Activated CD4-positive, alpha-beta T cell treated with anti-CD3 and anti-CD28 coated beads, Interleukin-2, amount 10 ng/mL, durations not matched to agents 7 days and 5 days (primary cell): ENCODE results near the gene KLK12. TPM values are rescaled to one million over a fixed set of nuclear protein-coding genes. Genes with fewer than 3 reads are reported as not detected.

Experiments
- CTCF ChIA-PET: fragments of 350-600 bp; sonication (Branson Sonifier 250); formaldehyde crosslinking; loops from one replicate; lab custom pipeline; 2021; ENCODE audit warnings: antibody characterized with exemption; lab: Charles Lee
- POLR2A ChIA-PET: fragments of 350-600 bp; sonication (Branson Sonifier 250); formaldehyde crosslinking; loops from one replicate; lab custom pipeline; 2021; ENCODE audit warnings: antibody characterized with exemption; lab: Charles Lee
- DNase-seq: peaks from one replicate; pipeline ENCODE4 v3.0.0-alpha.2; 2020
- H3K27ac Mint-ChIP-seq: one replicate; pipeline ENCODE4 v1.8.0; 2021; ENCODE audit warnings: mild to moderate bottlenecking, moderate library complexity, mixed read lengths
- H3K27me3 Mint-ChIP-seq: one replicate; pipeline ENCODE4 v1.8.0; 2021; ENCODE audit warnings: mixed read lengths
- H3K36me3 Mint-ChIP-seq: one replicate; pipeline ENCODE4 v1.8.0; 2021; ENCODE audit warnings: low read depth, mixed read lengths
- H3K4me1 Mint-ChIP-seq: one replicate; pipeline ENCODE4 v1.8.0; 2021; ENCODE audit warnings: mixed read lengths
- H3K4me3 Mint-ChIP-seq: one replicate; pipeline ENCODE4 v1.8.0; 2021; ENCODE audit warnings: mild to moderate bottlenecking, moderate library complexity, mixed read lengths
- H3K9me3 Mint-ChIP-seq: one replicate; pipeline ENCODE4 v1.8.0; 2021; ENCODE audit warnings: mixed read lengths
- total RNA-seq, 2 experiments: library from RNA; stranded (reverse); gene quantifications; one replicate each; pipeline ENCODE4 v1.2.3, GENCODE V29; 2021

Gene KLK12
- total RNA-seq, 2 experiments from 2014 or later, result not detected

GRCh38 chr19:51019544-51019925, 15.3 kb downstream of the KLK12 start, which contains the start of gene KLK10:
TSS of gene KLK10 (minus strand) at chr19:51019709. CDS start at chr19:51019130, 579 bp downstream.
- H3K9me3 Mint-ChIP-seq, result no peaks in the 10 kb centered on the region
- CTCF ChIA-PET, result no interaction called here
- H3K4me3 Mint-ChIP-seq, result no peak within 1 kb of the TSS
- no peak for DNase-seq
- H3K4me1 Mint-ChIP-seq, result peaks cover 18% of the 10 kb centered on the region
- no peak within 1 kb of the TSS for H3K27ac Mint-ChIP-seq
- H3K36me3 Mint-ChIP-seq, result peaks cover 2% of the 10 kb centered on the region
- POLR2A ChIA-PET, result no interaction called here
- H3K27me3 Mint-ChIP-seq, result peaks cover 60% of the 10 kb centered on the region

GRCh38 chr19:51018745-51019543, 15.9 kb downstream of the KLK12 start:
- no peak overlapping the region for H3K4me3 Mint-ChIP-seq

GRCh38 chr19:51016798-51017683, 17.8 kb downstream of the KLK12 start:
- POLR2A ChIA-PET, result no interaction called here
- Mint-ChIP-seq H3K4me3 (no peak overlapping the region), H3K36me3 (peaks cover 2% of the 10 kb centered on the region), H3K4me1 (peaks cover 18% of the 10 kb centered on the region), H3K27me3 (peaks cover 54% of the 10 kb centered on the region), H3K27ac (no peak overlapping the region), H3K9me3 (no peaks in the 10 kb centered on the region)
- CTCF ChIA-PET, result interaction anchor here (1.0 kb wide), 1 partner anchor 15 kb away, joined by 3 read pairs; no protein-coding TSS in a partner anchor
- DNase-seq, result no peak

More at GRCh38 chr19:51018745-51019543, 15.9 kb downstream of the KLK12 start:
- no peaks in the 10 kb centered on the region for H3K9me3 Mint-ChIP-seq
- peaks cover 2% of the 10 kb centered on the region for H3K36me3 Mint-ChIP-seq
- H3K4me1 Mint-ChIP-seq, result peaks cover 18% of the 10 kb centered on the region
- no peak overlapping the region for H3K27ac Mint-ChIP-seq
- CTCF ChIA-PET, result interaction anchor here (0.6 kb wide), 1 partner anchor 304 kb away, joined by 3 read pairs; no protein-coding TSS in a partner anchor
- H3K27me3 Mint-ChIP-seq, result peaks cover 60% of the 10 kb centered on the region
- POLR2A ChIA-PET, result no interaction called here
- DNase-seq, result no peak

GRCh38 chr19:51015691-51016267, 19.0 kb downstream of the KLK12 start:
- peaks cover 2% of the 10 kb centered on the region for H3K36me3 Mint-ChIP-seq
- H3K4me3 Mint-ChIP-seq, result no peak overlapping the region
- no peak for DNase-seq
- peaks cover 47% of the 10 kb centered on the region for H3K27me3 Mint-ChIP-seq
- peaks cover 18% of the 10 kb centered on the region for H3K4me1 Mint-ChIP-seq
- ChIA-PET POLR2A (no interaction called here), CTCF (interaction anchor here (0.6 kb wide), 1 partner anchor 76 kb away, joined by 4 read pairs; no protein-coding TSS in a partner anchor)
- H3K27ac Mint-ChIP-seq, result no peak overlapping the region
- no peaks in the 10 kb centered on the region for H3K9me3 Mint-ChIP-seq

GRCh38 chr19:51014242-51014641, 20.6 kb downstream of the KLK12 start:
- H3K4me1 Mint-ChIP-seq, result peaks cover 12% of the 10 kb centered on the region
- H3K36me3 Mint-ChIP-seq, result peaks cover 2% of the 10 kb centered on the region
- no peak for DNase-seq

GRCh38 chr19:51012661-51013190, 22.1 kb downstream of the KLK12 start:
- no peak overlapping the region for H3K4me3 Mint-ChIP-seq
- no peak overlapping the region for H3K27ac Mint-ChIP-seq
- CTCF ChIA-PET, result interaction anchor here (1.1 kb wide), 1 partner anchor 10 kb away, joined by 3 read pairs; no protein-coding TSS in a partner anchor
- no peaks in the 10 kb centered on the region for H3K9me3 Mint-ChIP-seq
- POLR2A ChIA-PET, result no interaction called here
- peaks cover 27% of the 10 kb centered on the region for H3K27me3 Mint-ChIP-seq
- H3K4me1 Mint-ChIP-seq, result peaks cover 5% of the 10 kb centered on the region
- H3K36me3 Mint-ChIP-seq, result no peaks in the 10 kb centered on the region
- no peak for DNase-seq

More at GRCh38 chr19:51014242-51014641, 20.6 kb downstream of the KLK12 start:
- Mint-ChIP-seq H3K27me3 (peaks cover 40% of the 10 kb centered on the region), H3K27ac (no peak overlapping the region), H3K4me3 (no peak overlapping the region), H3K9me3 (no peaks in the 10 kb centered on the region)
- ChIA-PET POLR2A (no interaction called here), CTCF (no interaction called here)

- CTCF ChIA-PET, result interaction anchor here (0.7 kb wide), 1 partner anchor 747 kb away, joined by 3 read pairs; no protein-coding TSS in a partner anchor
- POLR2A ChIA-PET, result no interaction called here
- Mint-ChIP-seq H3K9me3 (no peaks in the 10 kb centered on the region), H3K4me3 (no peak overlapping the region), H3K27ac (no peak overlapping the region), H3K27me3 (peaks cover 6% of the 10 kb centered on the region), H3K4me1 (no peaks in the 10 kb centered on the region), H3K36me3 (no peaks in the 10 kb centered on the region)
- DNase-seq, result no peak
Measured at GRCh38 chr19:51010066-51010795, 24.6 kb downstream of the KLK12 start.

- Mint-ChIP-seq H3K27ac (no peak overlapping the region), H3K27me3 (no peaks in the 10 kb centered on the region), H3K4me1 (no peaks in the 10 kb centered on the region), H3K36me3 (no peaks in the 10 kb centered on the region), H3K9me3 (no peaks in the 10 kb centered on the region), H3K4me3 (no peak overlapping the region)
- ChIA-PET POLR2A (no interaction called here), CTCF (interaction anchor here (0.7 kb wide), 1 partner anchor 746 kb away, joined by 3 read pairs; no protein-coding TSS in a partner anchor)
- DNase-seq, result no peak
Measured at GRCh38 chr19:51009061-51009891, 25.5 kb downstream of the KLK12 start.

- ChIA-PET POLR2A (no interaction called here), CTCF (no interaction called here)
- Mint-ChIP-seq H3K4me1 (no peaks in the 10 kb centered on the region), H3K9me3 (no peaks in the 10 kb centered on the region), H3K36me3 (no peaks in the 10 kb centered on the region), H3K4me3 (no peak overlapping the region), H3K27ac (no peak overlapping the region), H3K27me3 (no peaks in the 10 kb centered on the region)
- DNase-seq, result no peak
Measured at GRCh38 chr19:51007488-51007887, 27.3 kb downstream of the KLK12 start.

- POLR2A ChIA-PET, result no interaction called here
- no peak overlapping the region for H3K4me3 Mint-ChIP-seq
- no peak overlapping the region for H3K27ac Mint-ChIP-seq
- H3K27me3 Mint-ChIP-seq, result no peaks in the 10 kb centered on the region
- no peaks in the 10 kb centered on the region for H3K4me1 Mint-ChIP-seq
- CTCF ChIA-PET, result no interaction called here
- H3K9me3 Mint-ChIP-seq, result no peaks in the 10 kb centered on the region
- DNase-seq, result no peak
- H3K36me3 Mint-ChIP-seq, result no peaks in the 10 kb centered on the region
Measured at GRCh38 chr19:51006406-51006805, 28.4 kb downstream of the KLK12 start.

GRCh38 chr19:51005248-51005647, 29.6 kb downstream of the KLK12 start:
- CTCF ChIA-PET, result no interaction called here
- Mint-ChIP-seq H3K27me3 (no peaks in the 10 kb centered on the region), H3K4me1 (no peaks in the 10 kb centered on the region)

More at GRCh38 chr19:51005248-51005647, 29.6 kb downstream of the KLK12 start:
- H3K9me3 Mint-ChIP-seq, result no peaks in the 10 kb centered on the region
- no peak for DNase-seq
- no peaks in the 10 kb centered on the region for H3K36me3 Mint-ChIP-seq
- H3K27ac Mint-ChIP-seq, result no peak overlapping the region
- POLR2A ChIA-PET, result no interaction called here
- H3K4me3 Mint-ChIP-seq, result no peak overlapping the region
